ENCODE measurements around the gene LHX8. TPM values are rescaled to one million over a fixed set of nuclear protein-coding genes. Genes with fewer than 3 reads are reported as not detected.

The LHX8 gene
- polyA plus RNA-seq (2011; rRNA removed) (7.6 and 9.5 TPM in 2 replicates), polyA plus RNA-seq (2017; fragmentation: RNase III; extraction: RNeasy Plus Mini Kit Qiagen cat#74134 plus additional on column Dnase treatment) (1.8 to 3.3 TPM (median 3.0 TPM) in 3 replicates), polyA minus RNA-seq (2011; rRNA and poly(A)+ RNA removed) (4.0 and 4.9 TPM in 2 replicates)
- 2.4 and 2.6 TPM in 2 replicates for polyA plus RNA-seq (2012; cell fraction: cytosol; rRNA removed)
- polyA plus RNA-seq (2012; cell fraction: nucleus; rRNA removed): 2.2 and 3.5 TPM in 2 replicates

DNA sequence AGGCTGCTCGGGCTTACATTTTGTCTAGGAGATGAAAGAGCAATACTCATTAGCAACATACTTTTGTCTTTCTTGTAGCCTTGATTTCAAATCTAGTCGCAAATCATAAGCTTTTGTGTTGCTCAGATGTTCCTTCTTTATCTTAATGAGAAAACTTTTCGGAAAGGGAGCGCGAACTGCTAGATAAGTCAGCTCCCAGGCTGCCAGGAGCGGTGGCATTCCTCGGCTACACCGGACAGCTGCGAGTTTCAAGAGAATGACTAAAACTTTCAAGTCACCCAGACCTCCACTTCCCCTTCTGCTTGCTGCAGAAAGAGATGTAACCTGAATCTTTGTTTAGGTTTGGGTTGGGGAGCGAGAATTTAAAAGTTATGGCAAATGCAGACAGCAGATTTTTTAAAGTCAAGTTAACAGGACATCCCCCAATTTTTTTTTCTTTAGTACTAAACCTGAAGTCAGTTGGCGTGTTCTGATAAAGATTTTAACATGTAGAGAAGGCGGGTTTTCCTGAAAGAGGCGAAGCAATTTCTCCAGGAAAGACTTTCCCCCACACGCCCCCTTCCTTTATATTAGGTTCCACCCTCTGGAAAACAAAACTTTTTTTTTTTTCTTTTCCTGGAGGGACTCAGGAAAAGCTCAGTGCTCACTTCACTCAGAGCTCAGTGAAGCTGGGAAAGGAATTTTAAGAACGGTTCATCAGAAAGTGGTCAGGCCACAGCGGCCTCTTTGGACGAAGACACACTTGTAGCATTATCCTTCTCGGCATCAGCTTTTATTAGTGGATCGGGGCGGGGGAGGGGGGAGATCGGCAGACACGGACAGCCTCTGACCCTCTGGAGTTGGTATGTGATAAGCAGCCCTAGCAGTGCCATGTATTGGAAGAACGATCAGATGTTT, at the start of gene LHX8:
Gene LHX8, plus strand, starts transcription at position 639 of the 897 bp plus-strand sequence. CDS start 2,227 bp downstream, outside the sequence.
- H3K4me2 ChIP-seq: peak within 1 kb of the TSS; percentile 92
- peak within 1 kb of the TSS; percentile 66 to 80 for H3K27ac ChIP-seq
- H3K9me3 ChIP-seq: no peaks in the 10 kb centered on the region
- H3K4me3 ChIP-seq: peak within 1 kb of the TSS; percentile 53
- TF ChIP-seq CHD4 (IDR thresholded peaks at IDR 0.05; ENCODE audit: borderline replicate concordance): no peak
- TF ChIP-seq ESRRA (IDR thresholded peaks at IDR 0.05; ENCODE audit: borderline replicate concordance, low read length): no peak
- TF ChIP-seq, protein P1, sequence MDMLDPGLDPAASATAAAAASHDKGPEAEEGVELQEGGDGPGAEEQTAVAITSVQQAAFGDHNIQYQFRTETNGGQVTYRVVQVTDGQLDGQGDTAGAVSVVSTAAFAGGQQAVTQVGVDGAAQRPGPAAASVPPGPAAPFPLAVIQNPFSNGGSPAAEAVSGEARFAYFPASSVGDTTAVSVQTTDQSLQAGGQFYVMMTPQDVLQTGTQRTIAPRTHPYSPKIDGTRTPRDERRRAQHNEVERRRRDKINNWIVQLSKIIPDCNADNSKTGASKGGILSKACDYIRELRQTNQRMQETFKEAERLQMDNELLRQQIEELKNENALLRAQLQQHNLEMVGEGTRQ (IDR thresholded peaks at IDR 0.05): no peak
- TF ChIP-seq CEBPB (IDR thresholded peaks at IDR 0.05): no peak
- TF ChIP-seq, protein P2, sequence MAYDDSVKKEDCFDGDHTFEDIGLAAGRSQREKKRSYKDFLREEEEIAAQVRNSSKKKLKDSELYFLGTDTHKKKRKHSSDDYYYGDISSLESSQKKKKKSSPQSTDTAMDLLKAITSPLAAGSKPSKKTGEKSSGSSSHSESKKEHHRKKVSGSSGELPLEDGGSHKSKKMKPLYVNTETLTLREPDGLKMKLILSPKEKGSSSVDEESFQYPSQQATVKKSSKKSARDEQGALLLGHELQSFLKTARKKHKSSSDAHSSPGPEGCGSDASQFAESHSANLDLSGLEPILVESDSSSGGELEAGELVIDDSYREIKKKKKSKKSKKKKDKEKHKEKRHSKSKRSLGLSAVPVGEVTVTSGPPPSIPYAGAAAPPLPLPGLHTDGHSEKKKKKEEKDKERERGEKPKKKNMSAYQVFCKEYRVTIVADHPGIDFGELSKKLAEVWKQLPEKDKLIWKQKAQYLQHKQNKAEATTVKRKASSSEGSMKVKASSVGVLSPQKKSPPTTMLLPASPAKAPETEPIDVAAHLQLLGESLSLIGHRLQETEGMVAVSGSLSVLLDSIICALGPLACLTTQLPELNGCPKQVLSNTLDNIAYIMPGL (CRISPR knock-in tag; IDR thresholded peaks at IDR 0.05; ENCODE audit: borderline replicate concordance): no peak
- TF ChIP-seq SMC3 (IDR thresholded peaks at IDR 0.05): no peak
- TF ChIP-seq RCOR1 (IDR thresholded peaks at IDR 0.05; ENCODE audit: low read depth, low read length): no peak
- no peak for TF ChIP-seq HOXA7 (CRISPR knock-in tag; IDR thresholded peaks at IDR 0.05)
- TF ChIP-seq KDM1A (IDR thresholded peaks at IDR 0.05; ENCODE audit: low read depth): no peak
- TF ChIP-seq MAZ (IDR thresholded peaks at IDR 0.05; ENCODE audit: borderline replicate concordance, low read depth, low read length): no peak
- no peak for TF ChIP-seq KDM5A (IDR thresholded peaks at IDR 0.05)
- TF ChIP-seq, protein P3, sequence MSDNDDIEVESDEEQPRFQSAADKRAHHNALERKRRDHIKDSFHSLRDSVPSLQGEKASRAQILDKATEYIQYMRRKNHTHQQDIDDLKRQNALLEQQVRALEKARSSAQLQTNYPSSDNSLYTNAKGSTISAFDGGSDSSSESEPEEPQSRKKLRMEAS (IDR thresholded peaks at IDR 0.05): no peak; the same call in 1 of the 2 replicates
- TF ChIP-seq EHMT2 (IDR thresholded peaks at IDR 0.05; ENCODE audit: low read depth): no peak
- no peak for TF ChIP-seq JUNB (IDR thresholded peaks at IDR 0.05)
- TF ChIP-seq TFCP2L1 (CRISPR knock-in tag; IDR thresholded peaks at IDR 0.05): no peak
- CTCF ChIA-PET: no interaction called here
- no peak for FAIRE-seq
- peak in 1 of 2 experiments; percentile 20 for DNase-seq (ENCODE audit: low read depth in 1 of 2, low spot score in 1 of 2)
- peak in 1 of 2 experiments; percentile 18; a peak in 3 of 6 replicates for ATAC-seq
- whole genome bisulfite sequencing (ENCODE audit: missing lambda C conversion rate): 62% methylated on average over 21 of the region's 23 CpGs
- no peaks in the 10 kb centered on the region; the same call in 2 of the 3 replicates for H3K4me1 ChIP-seq
- POLR2A ChIA-PET: no interaction called here

DNA sequence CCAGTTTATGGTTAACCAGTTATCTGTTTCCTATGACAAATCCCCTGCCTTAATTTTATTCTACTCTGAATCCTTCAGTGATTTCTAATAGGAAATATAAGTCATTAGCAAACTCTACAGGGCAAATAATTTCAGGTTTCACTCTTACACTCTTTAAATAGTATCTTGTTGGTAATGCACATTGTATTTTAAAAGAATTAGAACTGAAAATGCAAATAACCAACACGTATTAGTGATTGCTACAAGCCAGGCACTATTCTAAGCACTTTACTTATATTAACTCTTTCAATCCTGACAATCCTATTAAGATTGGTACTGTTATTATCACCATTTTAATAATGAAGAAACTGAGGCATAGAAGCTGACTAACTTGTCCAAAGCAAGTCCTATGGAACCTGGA, 48.3 kb upstream of the LHX8 start:
- H3K4me1 ChIP-seq: peaks cover 5% of the 10 kb centered on the region; the same call in 2 of the 3 replicates
- no peak overlapping the region for H3K4me2 ChIP-seq
- H3K27ac ChIP-seq: no peak overlapping the region
- WGBS (ENCODE audit: missing lambda C conversion rate): 71% methylated on average over 1 of the region's 1 CpG
- ATAC-seq (no peak), DNase-seq (ENCODE audit: low read depth in 1 of 2, low spot score in 1 of 2) (no peak), FAIRE-seq (no peak)
- CTCF ChIA-PET: no interaction called here
- no peak overlapping the region for H3K4me3 ChIP-seq
- H3K9me3 ChIP-seq: no peaks in the 10 kb centered on the region
- TF ChIP-seq, protein P4, sequence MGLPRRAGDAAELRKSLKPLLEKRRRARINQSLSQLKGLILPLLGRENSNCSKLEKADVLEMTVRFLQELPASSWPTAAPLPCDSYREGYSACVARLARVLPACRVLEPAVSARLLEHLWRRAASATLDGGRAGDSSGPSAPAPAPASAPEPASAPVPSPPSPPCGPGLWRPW (IDR thresholded peaks at IDR 0.05): no peak
- TF ChIP-seq, protein P5, sequence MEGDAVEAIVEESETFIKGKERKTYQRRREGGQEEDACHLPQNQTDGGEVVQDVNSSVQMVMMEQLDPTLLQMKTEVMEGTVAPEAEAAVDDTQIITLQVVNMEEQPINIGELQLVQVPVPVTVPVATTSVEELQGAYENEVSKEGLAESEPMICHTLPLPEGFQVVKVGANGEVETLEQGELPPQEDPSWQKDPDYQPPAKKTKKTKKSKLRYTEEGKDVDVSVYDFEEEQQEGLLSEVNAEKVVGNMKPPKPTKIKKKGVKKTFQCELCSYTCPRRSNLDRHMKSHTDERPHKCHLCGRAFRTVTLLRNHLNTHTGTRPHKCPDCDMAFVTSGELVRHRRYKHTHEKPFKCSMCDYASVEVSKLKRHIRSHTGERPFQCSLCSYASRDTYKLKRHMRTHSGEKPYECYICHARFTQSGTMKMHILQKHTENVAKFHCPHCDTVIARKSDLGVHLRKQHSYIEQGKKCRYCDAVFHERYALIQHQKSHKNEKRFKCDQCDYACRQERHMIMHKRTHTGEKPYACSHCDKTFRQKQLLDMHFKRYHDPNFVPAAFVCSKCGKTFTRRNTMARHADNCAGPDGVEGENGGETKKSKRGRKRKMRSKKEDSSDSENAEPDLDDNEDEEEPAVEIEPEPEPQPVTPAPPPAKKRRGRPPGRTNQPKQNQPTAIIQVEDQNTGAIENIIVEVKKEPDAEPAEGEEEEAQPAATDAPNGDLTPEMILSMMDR (IDR thresholded peaks at IDR 0.05): no peak
- TF ChIP-seq ESRRA (IDR thresholded peaks at IDR 0.05; ENCODE audit: borderline replicate concordance, low read length): no peak
- TF ChIP-seq TFCP2L1 (CRISPR knock-in tag; IDR thresholded peaks at IDR 0.05): no peak
- no peak for TF ChIP-seq RCOR1 (IDR thresholded peaks at IDR 0.05; ENCODE audit: low read depth, low read length)
- TF ChIP-seq JUN (IDR thresholded peaks at IDR 0.05): no peak
- no peak for TF ChIP-seq GATA3 (IDR thresholded peaks at IDR 0.05; ENCODE audit: borderline replicate concordance)
- no peak for TF ChIP-seq ZC3H11A (IDR thresholded peaks at IDR 0.05)
- no peak for TF ChIP-seq JUNB (IDR thresholded peaks at IDR 0.05)
- TF ChIP-seq RNF2 (IDR thresholded peaks at IDR 0.05; ENCODE audit: borderline replicate concordance, low read depth): no peak
- no peak for TF ChIP-seq HDAC2 (IDR thresholded peaks at IDR 0.05)
- POLR2A ChIA-PET: no interaction called here

Data from A549 (cell line).